ENCODE measurements around the gene RAD18.

Gene RAD18

GRCh38 chr3:8835385-8835784, 127.9 kb downstream of the RAD18 start:
- TF ChIP-seq CEBPB (IDR thresholded peaks at IDR 0.05) (no peak), YY1 (IDR thresholded peaks at IDR 0.05; ENCODE audit: low read depth) (no peak)

GRCh38 chr3:8834974-8835373, 128.3 kb downstream of the RAD18 start:
- TF ChIP-seq CREB1 (IDR thresholded peaks at IDR 0.05; ENCODE audit: low read depth), result no peak
- no peak for TF ChIP-seq ZBTB7A (IDR thresholded peaks at IDR 0.05; ENCODE audit: low read depth)
- no peak for TF ChIP-seq FOXM1 (IDR thresholded peaks at IDR 0.05; ENCODE audit: borderline replicate concordance, low read depth)
- TF ChIP-seq CEBPB (IDR thresholded peaks at IDR 0.05), result no peak
- no peak for TF ChIP-seq EGR1 (IDR thresholded peaks at IDR 0.05)
- TF ChIP-seq RAD21 (IDR thresholded peaks at IDR 0.05; ENCODE audit: low read depth), result no peak
- no peak for TF ChIP-seq REST (IDR thresholded peaks at IDR 0.05; ENCODE audit: low read depth)
- TF ChIP-seq EP300 (IDR thresholded peaks at IDR 0.05; ENCODE audit: borderline replicate concordance), result no peak
- no peak for TF ChIP-seq TAF1 (IDR thresholded peaks at IDR 0.05; ENCODE audit: low read depth)
- no peak for TF ChIP-seq NFIC (IDR thresholded peaks at IDR 0.05)
- TF ChIP-seq, protein P1, sequence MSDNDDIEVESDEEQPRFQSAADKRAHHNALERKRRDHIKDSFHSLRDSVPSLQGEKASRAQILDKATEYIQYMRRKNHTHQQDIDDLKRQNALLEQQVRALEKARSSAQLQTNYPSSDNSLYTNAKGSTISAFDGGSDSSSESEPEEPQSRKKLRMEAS (IDR thresholded peaks at IDR 0.05), result no peak
- TF ChIP-seq TEAD4 (IDR thresholded peaks at IDR 0.05), result no peak

DNA sequence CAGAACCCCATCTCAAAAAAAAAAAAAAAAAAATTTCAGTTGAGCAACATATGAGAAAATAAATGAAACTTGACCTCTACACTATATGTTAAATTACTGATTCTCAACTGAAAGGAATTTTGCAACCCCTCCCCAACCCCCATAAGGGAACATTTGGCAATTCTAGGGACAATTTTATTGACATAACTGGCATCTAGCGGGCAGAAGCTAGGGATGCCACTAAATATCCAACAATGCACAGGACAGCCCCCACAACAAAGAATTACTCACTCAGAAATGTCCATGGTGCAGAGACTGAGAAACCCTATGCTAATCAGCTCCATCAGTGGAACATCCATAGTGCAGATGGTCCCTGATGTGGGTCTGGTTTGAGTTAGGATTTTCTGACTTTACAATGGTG, 135.6 kb downstream of the RAD18 start:
- TF ChIP-seq CEBPB (IDR thresholded peaks at IDR 0.05) (no peak), EP300 (IDR thresholded peaks at IDR 0.05; ENCODE audit: borderline replicate concordance) (no peak), EGR1 (IDR thresholded peaks at IDR 0.05) (no peak), YY1 (IDR thresholded peaks at IDR 0.05; ENCODE audit: low read depth) (no peak), REST (IDR thresholded peaks at IDR 0.05; ENCODE audit: low read depth) (no peak), CREB1 (IDR thresholded peaks at IDR 0.05; ENCODE audit: low read depth) (no peak), RAD21 (IDR thresholded peaks at IDR 0.05; ENCODE audit: low read depth) (no peak)
